Measurements from ENCODE around the gene CENPS.
"Not testable (repeated sequence)": the region's sequence is repeated elsewhere in the genome, so short reads cannot be mapped to it uniquely, and the experiment has no call there.

The CENPS gene

GRCh38 chr1:10456661-10457060 is 26.4 kb downstream of the CENPS start:
- no peak for DNase-seq

- not testable (repeated sequence) for DNase-seq
Measured at GRCh38 chr1:10457462-10457861, 27.2 kb downstream of the CENPS start.

GRCh38 chr1:10457875-10458274 is 27.6 kb downstream of the CENPS start:
- no peak for DNase-seq

GRCh38 chr1:10459184-10459583 is 29.0 kb downstream of the CENPS start:
- no peak for DNase-seq

GRCh38 chr1:10467078-10467477 is 36.8 kb downstream of the CENPS start:
- DNase-seq = no peak

GRCh38 chr1:10470043-10470442 is 39.8 kb downstream of the CENPS start:
- DNase-seq = no peak

- peak; percentile 5 for DNase-seq
Measured at GRCh38 chr1:10471411-10472219, 41.4 kb downstream of the CENPS start.

- DNase-seq = peak; percentile 92
Measured at GRCh38 chr1:10472220-10473144, 42.2 kb downstream of the CENPS start, which contains the start of gene DFFA. TSS of gene DFFA (minus strand) at chr1:10472529. CDS start at chr1:10472458, 71 bp downstream.

GRCh38 chr1:10473145-10473765 is 43.0 kb downstream of the CENPS start:
- no peak for DNase-seq

GRCh38 chr1:10474309-10474612 is 44.0 kb downstream of the CENPS start:
- not testable (repeated sequence) for DNase-seq

GRCh38 chr1:10474613-10475507 is 44.6 kb downstream of the CENPS start, which contains the start of gene PEX14:
TSS of gene PEX14 (plus strand) at chr1:10474950. CDS start at chr1:10474967, 17 bp downstream.
- peak; percentile 89 for DNase-seq

- DNase-seq = no peak
Measured at GRCh38 chr1:10475510-10475909, 45.3 kb downstream of the CENPS start.

GRCh38 chr1:10479296-10479695 is 49.1 kb downstream of the CENPS start:
- no peak for DNase-seq

GRCh38 chr1:10480614-10481013 is 50.4 kb downstream of the CENPS start:
- DNase-seq = no peak

GRCh38 chr1:10484521-10484920 is 54.3 kb downstream of the CENPS start:
- DNase-seq = no peak

- DNase-seq = no peak
Measured at GRCh38 chr1:10489291-10490055, 59.2 kb downstream of the CENPS start.

- DNase-seq = no peak
Measured at GRCh38 chr1:10490286-10490970, 60.2 kb downstream of the CENPS start.
